SK-N-DZ (cell line): ENCODE data around the gene INAFM1.
"Not testable (repeated sequence)": the region's sequence is repeated elsewhere in the genome, so short reads cannot be mapped to it uniquely, and the experiment has no call there.

Source experiments
- DNase-seq: peaks from one replicate; pipeline ENCODE4 v3.0.0-alpha.2; 2015; ENCODE audit warnings: low spot score

INAFM1 gene

GRCh38 chr19:47240996-47241918 lies 33.4 kb upstream of the INAFM1 start:
- DNase-seq = no peak

GRCh38 chr19:47241919-47242577 lies 32.6 kb upstream of the INAFM1 start:
- no peak for DNase-seq

- no peak for DNase-seq
Observed at GRCh38 chr19:47243364-47243775, 31.3 kb upstream of the INAFM1 start.

- peak; percentile 83 for DNase-seq
Observed at GRCh38 chr19:47243776-47244547, 30.7 kb upstream of the INAFM1 start.

GRCh38 chr19:47247308-47247990 lies 27.2 kb upstream of the INAFM1 start:
- DNase-seq = peak; percentile 53

GRCh38 chr19:47253016-47253415 lies 21.7 kb upstream of the INAFM1 start:
- DNase-seq = not testable (repeated sequence)

GRCh38 chr19:47253467-47253881 lies 21.2 kb upstream of the INAFM1 start:
- DNase-seq = no peak

GRCh38 chr19:47253970-47254369 lies 20.7 kb upstream of the INAFM1 start:
- DNase-seq = no peak

DNA sequence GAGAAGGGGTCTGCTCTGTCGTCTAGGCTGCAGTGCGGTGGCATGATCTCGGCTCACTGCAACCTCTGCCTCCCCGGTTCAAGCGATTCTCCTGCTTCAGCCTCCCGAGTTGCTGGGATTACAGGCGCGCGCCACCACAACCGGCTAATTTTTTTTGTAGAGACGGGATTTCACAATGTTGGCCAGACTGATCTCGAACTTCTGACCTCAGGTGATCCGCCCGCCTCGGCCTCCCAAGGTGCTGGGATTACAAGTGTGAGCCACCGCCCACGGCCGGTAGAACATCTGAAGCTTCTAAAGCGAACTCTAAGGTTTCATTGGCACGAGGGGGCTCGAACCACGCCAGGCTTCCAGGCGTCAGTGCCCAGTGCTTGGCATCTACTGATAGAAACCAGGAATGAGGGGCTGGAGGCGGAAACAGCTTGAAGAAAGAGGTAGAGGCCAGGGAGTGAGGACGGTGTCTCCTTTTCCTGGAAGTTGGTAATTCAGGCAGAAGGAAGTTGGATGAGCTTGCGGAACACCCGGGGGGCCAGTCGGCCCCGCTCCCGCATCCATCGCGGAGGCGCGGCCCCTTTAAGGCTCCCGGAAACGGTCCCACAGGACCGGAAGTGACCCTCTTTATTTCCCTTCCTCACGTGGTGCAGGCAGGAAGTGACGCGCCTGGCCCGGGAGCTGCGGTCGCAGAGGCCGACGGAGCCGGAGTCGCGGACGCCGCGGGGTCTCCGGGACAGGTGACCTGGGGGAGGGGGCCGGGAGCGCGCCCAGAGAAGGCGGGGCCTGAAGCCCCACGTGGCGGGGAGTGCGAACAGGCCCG lies 18.6 kb upstream of the INAFM1 start, which contains the start of gene CCDC9:
TSS of gene CCDC9 (plus strand) at position 647 of the 814 bp plus-strand sequence. CDS start 1,876 bp downstream, outside the sequence.
- peak; percentile 92 for DNase-seq

- peak; percentile 94 for DNase-seq
Observed at GRCh38 chr19:47256693-47257410, 17.8 kb upstream of the INAFM1 start.

DNA sequence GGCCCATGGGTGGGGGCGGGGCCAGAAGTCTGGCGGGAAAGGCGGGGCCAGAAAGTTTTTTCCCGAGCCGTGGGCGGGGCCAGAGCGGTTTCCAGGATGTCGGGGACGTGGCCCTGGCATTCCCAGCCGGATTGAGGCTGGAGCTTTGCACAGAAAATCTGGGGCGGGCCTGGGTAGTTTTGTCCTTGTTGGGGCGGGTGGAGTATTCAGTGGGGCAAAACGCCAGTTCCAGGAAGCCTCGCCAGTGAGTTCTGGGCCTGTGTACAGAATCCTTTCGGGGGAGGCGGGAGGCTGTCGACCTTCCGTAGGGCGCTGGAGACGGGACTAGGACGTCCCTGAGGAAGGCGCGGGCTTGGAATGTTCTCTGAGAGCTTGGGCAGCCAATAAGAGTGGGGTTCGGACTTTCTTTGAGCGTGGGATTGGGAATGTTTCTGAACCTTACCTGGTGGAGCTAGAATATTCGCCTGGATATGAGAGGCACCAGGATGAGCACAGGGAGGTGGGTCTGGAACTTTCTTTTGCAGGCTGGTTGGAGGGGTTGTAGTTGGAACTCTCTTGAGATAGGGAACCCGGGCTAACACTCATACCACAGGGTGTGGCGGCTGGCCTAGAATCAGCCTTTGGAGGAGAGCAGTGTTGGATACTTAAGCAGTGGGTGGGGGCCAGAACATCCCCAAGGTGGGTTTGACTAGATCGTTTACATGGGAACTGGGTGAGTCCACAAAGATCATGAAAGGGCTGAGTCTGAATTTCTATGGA lies 17.1 kb upstream of the INAFM1 start:
- DNase-seq = no peak

DNA sequence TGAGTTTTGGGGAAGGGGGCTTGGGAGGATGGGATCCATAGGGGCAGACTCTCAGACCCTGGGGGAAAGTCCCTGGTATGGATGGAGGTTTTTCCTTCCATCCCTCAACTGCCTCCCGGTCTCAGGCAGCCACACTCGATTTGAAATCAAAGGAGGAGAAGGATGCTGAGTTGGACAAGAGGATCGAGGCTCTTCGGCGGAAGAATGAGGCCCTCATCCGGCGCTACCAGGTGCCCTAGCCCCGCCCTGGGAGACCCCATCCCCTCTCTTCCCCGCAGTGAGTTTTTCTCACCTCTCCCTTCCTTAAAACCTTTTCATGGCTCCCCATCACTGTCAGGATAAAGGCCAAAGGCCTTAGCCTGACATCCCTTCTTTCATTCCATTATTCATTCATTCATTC lies 16.3 kb upstream of the INAFM1 start:
- no peak for DNase-seq

DNA sequence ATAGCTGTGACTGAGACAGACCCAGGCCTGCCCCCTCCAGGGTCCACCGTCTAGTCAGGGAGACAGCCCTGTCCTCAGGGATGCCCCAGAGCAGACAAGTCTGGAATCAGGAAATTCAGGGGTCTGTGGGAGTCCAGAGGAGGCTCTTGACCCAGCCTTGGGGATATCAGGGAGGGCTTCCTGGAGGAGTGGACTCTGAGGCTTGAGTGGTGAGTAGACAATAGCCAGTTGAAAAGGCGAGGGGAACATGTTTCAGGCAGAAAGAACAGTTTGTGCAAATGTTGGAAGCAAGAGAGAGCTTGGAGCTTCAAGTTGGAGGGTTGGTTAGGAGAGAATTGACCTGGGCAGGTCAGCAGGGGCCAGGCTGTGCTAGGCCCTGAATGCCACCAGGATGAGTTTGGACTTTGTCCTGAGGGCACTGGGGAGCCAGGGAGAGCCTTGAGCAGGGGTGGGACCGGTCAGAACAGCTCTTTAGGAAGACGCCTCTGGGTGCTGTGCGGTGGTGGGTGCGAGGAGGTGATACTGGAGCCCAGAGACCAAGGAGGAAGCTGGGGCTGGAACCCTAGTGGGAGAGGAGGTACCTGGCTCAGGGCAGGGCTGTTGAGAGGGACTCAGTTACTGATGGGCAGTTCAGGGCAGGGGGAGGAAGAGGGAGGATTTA lies 15.7 kb upstream of the INAFM1 start:
- no peak for DNase-seq

GRCh38 chr19:47260476-47260875 lies 14.2 kb upstream of the INAFM1 start:
- no peak for DNase-seq

GRCh38 chr19:47261946-47262793 lies 12.5 kb upstream of the INAFM1 start:
- DNase-seq = not testable (repeated sequence)

DNA sequence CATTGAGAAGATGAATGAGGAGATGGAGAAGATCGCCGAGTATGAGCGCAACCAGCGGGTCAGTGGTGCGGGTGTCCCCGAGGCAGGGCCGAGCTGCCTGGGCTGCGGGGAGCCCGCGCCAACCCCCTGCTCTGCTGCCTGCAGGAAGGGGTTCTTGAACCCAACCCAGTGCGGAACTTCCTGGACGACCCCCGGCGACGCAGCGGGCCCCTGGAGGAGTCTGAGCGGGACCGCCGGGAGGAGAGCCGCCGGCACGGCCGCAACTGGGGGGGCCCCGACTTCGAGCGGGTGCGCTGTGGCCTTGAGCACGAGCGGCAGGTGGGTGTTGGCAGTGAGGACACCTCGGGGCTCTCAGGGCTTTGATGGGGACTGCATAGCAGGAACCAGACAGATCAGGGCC lies 10.1 kb upstream of the INAFM1 start:
- no peak for DNase-seq

- no peak for DNase-seq
Observed at GRCh38 chr19:47266401-47266941, 8.2 kb upstream of the INAFM1 start.
